GM12878 (cell line): Measurements from ENCODE around the gene MAGI1. TPM values are rescaled to one million over a fixed set of nuclear protein-coding genes. Genes with fewer than 3 reads are reported as not detected.

Experiments
- ATAC-seq: fragments of 200-7000 bp; cut with Tn5 transposase; 3 replicates; pipeline ENCODE4 v1.9.1; 2020; ENCODE audit warnings: mild to moderate bottlenecking, moderate library complexity
- BruUV-seq: library from RNA; stranded (reverse); fragments of 400-500 nt; replicated peaks from 2 replicates; lab custom pipeline; 2021; lab: Mats Ljungman, UMichigan
- CTCF ChIA-PET: fragments of 300-600 bp; sonication (Branson Sonifier 250); formaldehyde crosslinking; extraction: SDS; loops from one replicate; lab custom pipeline; 2021; ENCODE audit warnings: inconsistent platforms; lab: Yijun Ruan, JAX
- POLR2A ChIA-PET: fragments of 350-600 bp; formaldehyde crosslinking; extraction: SDS; loops from one replicate; lab custom pipeline; 2021; ENCODE audit warnings: inconsistent platforms; lab: Charles Lee
- RAD21 ChIA-PET: fragments of 300-600 bp; sonication (Branson Sonifier 250); formaldehyde crosslinking; loops from one replicate; lab custom pipeline; 2023; ENCODE audit warnings: antibody characterized with exemption; ENCODE audit not compliant: unreplicated experiment; lab: Charles Lee
- SMC1A ChIA-PET: fragments of 300-600 bp; sonication (Branson Sonifier 250); formaldehyde crosslinking; loops from one replicate; lab custom pipeline; 2023; ENCODE audit not compliant: unreplicated experiment, uncharacterized antibody; lab: Charles Lee
- DNase-seq: peaks from one replicate; pipeline ENCODE4 v3.0.0-alpha.2; 2011; ENCODE audit warnings: low read depth, low spot score
- FAIRE-seq: peaks from 3 replicates; lab custom pipeline; 2011; peaks lifted over from hg19 to GRCh38; lab: Jason Lieb, UNC
- H2AFZ ChIP-seq: 2 replicates; pipeline ENCODE4 v1.6.0; 2011; ENCODE audit warnings: low read depth, low read length, control low read depth; ENCODE audit not compliant: control insufficient read depth
- H3K27ac ChIP-seq: 2 replicates; pipeline ENCODE4 v1.5.1; 2011; ENCODE audit warnings: control low read depth; ENCODE audit not compliant: control insufficient read depth, insufficient read depth
- H3K27me3 ChIP-seq, 2 experiments: replicated peaks in 1 of 2; 2 replicates each; pipeline versions ENCODE4 v1.6.0 to v1.6.1; 2011; ENCODE audit warnings: low read length in 1 of 2; ENCODE audit not compliant: control insufficient read depth in 2 of 2, insufficient read depth in 2 of 2
- H3K36me3 ChIP-seq, 2 experiments: 2 replicates each; pipeline ENCODE4 v1.5.1; 2011; ENCODE audit warnings: low read length in 1 of 2; ENCODE audit not compliant: control insufficient read depth in 2 of 2, insufficient read depth in 2 of 2
- H3K4me1 ChIP-seq: 2 replicates; pipeline ENCODE4 v1.6.1; 2011; ENCODE audit warnings: mild to moderate bottlenecking, low read length, moderate library complexity, mixed read lengths; ENCODE audit not compliant: control insufficient read depth, insufficient read depth
- H3K4me2 ChIP-seq: 2 replicates; pipeline ENCODE4 v1.6.0; 2011; ENCODE audit warnings: control low read depth; ENCODE audit not compliant: control insufficient read depth, insufficient read depth
- H3K4me3 ChIP-seq: fragments of 200-600 bp; sonication (generic); 2 replicates; pipeline ENCODE4 v1.5.1; 2016
- H3K79me2 ChIP-seq: 2 replicates; pipeline ENCODE4 v1.6.0; 2011; ENCODE audit warnings: low read length; ENCODE audit not compliant: control insufficient read depth, insufficient read depth
- H3K9ac ChIP-seq: 2 replicates; pipeline ENCODE4 v1.8.0; 2011; ENCODE audit warnings: low read length, control low read depth, mixed read lengths; ENCODE audit not compliant: control insufficient read depth, insufficient read depth
- H3K9me3 ChIP-seq: replicated peaks from 3 replicates; pipeline ENCODE4 v1.5.1; 2011; ENCODE audit warnings: mild to moderate bottlenecking, low read length; ENCODE audit not compliant: control insufficient read depth, insufficient read depth
- H4K20me1 ChIP-seq: 2 replicates; pipeline ENCODE4 v1.6.0; 2011; ENCODE audit not compliant: control insufficient read depth, insufficient read depth
- ASH2L ChIP-seq: fragments of 300-600, 200-600 bp; sonication (generic); IDR thresholded peaks from 2 replicates; pipeline ENCODE4 v1.6.1; 2017; ENCODE audit warnings: low read depth, mild to moderate bottlenecking, borderline replicate concordance
- CBX3 ChIP-seq: fragments of 200-600 bp; sonication (generic); IDR thresholded peaks from 2 replicates; pipeline ENCODE4 v1.6.1; 2016; ENCODE audit warnings: low read depth, borderline replicate concordance
- ESRRA ChIP-seq: IDR thresholded peaks from 2 replicates; pipeline ENCODE4 v1.6.1; 2012; ENCODE audit warnings: mild to moderate bottlenecking, low read length, improper control_type of control experiment
- ETV6 ChIP-seq, 2 experiments: fragments of 450-650 bp in 1 of 2; IDR thresholded peaks in 1 of 2; conservative IDR thresholded peaks in 1 of 2; 2 replicates each; pipeline ENCODE4 v1.6.1; 2014; ENCODE audit warnings: antibody characterized with exemption in 1 of 2, borderline replicate concordance in 1 of 2, low read depth in 1 of 2, mild to moderate bottlenecking in 1 of 2, moderate library complexity in 1 of 2
- HDGF ChIP-seq: fragments of 450-650 bp; IDR thresholded peaks from 2 replicates; pipeline ENCODE4 v1.6.1; 2016; ENCODE audit warnings: antibody characterized with exemption
- IRF4 ChIP-seq: IDR thresholded peaks from 2 replicates; pipeline ENCODE4 v1.6.1; 2011; ENCODE audit warnings: low read depth, low read length
- MEF2B ChIP-seq: fragments of 450-650 bp; IDR thresholded peaks from 2 replicates; pipeline ENCODE4 v1.6.1; 2018; ENCODE audit warnings: mild to moderate bottlenecking, moderate library complexity; ENCODE audit not compliant: partially characterized antibody, poor library complexity, severe bottlenecking
- NR2C2 ChIP-seq: IDR thresholded peaks from 2 replicates; pipeline ENCODE4 v1.6.1; 2011; ENCODE audit warnings: borderline replicate concordance, low read depth; ENCODE audit not compliant: control insufficient read depth, insufficient read length
- POLR2AphosphoS2 ChIP-seq: IDR thresholded peaks from 2 replicates; pipeline ENCODE4 v1.6.1; 2011; ENCODE audit warnings: low read depth, mild to moderate bottlenecking, low read length, improper control_type of control experiment, moderate library complexity
- SMC3 ChIP-seq: IDR thresholded peaks from 2 replicates; pipeline ENCODE4 v1.6.1; 2011; ENCODE audit warnings: low read length, improper control_type of control experiment, borderline replicate concordance
- SREBF2 ChIP-seq: IDR thresholded peaks from 2 replicates; pipeline ENCODE4 v1.6.1; 2012; ENCODE audit warnings: mild to moderate bottlenecking, low read length
- SUZ12 ChIP-seq: fragments of 200-600 bp; sonication (generic); IDR thresholded peaks from one replicate; pipeline ENCODE4 v1.6.1; 2018; ENCODE audit warnings: antibody characterized with exemption, mild to moderate bottlenecking; ENCODE audit not compliant: unreplicated experiment
- TBL1XR1 ChIP-seq: IDR thresholded peaks from 2 replicates; pipeline ENCODE4 v1.6.1; 2012; ENCODE audit warnings: low read depth, low read length, improper control_type of control experiment
- TCF12 ChIP-seq: IDR thresholded peaks from 2 replicates; pipeline ENCODE4 v1.6.1; 2011; ENCODE audit warnings: low read depth, mild to moderate bottlenecking, low read length
- TCF7 ChIP-seq: IDR thresholded peaks from 2 replicates; pipeline ENCODE4 v1.6.1; 2014; ENCODE audit warnings: antibody characterized with exemption, borderline replicate concordance
- WRNIP1 ChIP-seq: IDR thresholded peaks from 2 replicates; pipeline ENCODE4 v1.6.1; 2011; ENCODE audit warnings: low read depth, low read length, improper control_type of control experiment, borderline replicate concordance
- ZNF384 ChIP-seq: IDR thresholded peaks from 2 replicates; pipeline ENCODE4 v1.6.1; 2012; ENCODE audit warnings: low read depth, mild to moderate bottlenecking, low read length, improper control_type of control experiment, borderline replicate concordance
- WGBS: methylation state at CpG from one replicate; pipeline ENCODE4 v1.1.6; 2016; ENCODE audit warnings: low lambda C conversion rate; ENCODE audit not compliant: insufficient replicate concordance, insufficient coverage; ENCODE audit errors: missing lambda C conversion rate; 5-methylcytosine and 5-hydroxymethylcytosine counted together
- in situ Hi-C: fragments of 300-500 bp; cut with MboI; formaldehyde crosslinking; loops from 9 replicates; pipeline ENCODE4 v1.14.3; 2018; ENCODE audit warnings: mixed read lengths
- intact Hi-C: fragments of 100-400 bp; cut with micrococcal nuclease; formaldehyde crosslinking; loops from one replicate; pipeline ENCODE4 v1.14.2; 2022; ENCODE audit not compliant: unreplicated experiment
- polyA plus RNA-seq, 11 experiments: library from polyadenylated mRNA; depleted of rRNA in 4 of 11; unstranded in 6 of 11; stranded (reverse) in 5 of 11; fragments of >200 nt; fragmentation: Nextera tagmentation in 4 of 11; fragmentation: Illumina TruSeq in 1 of 11; extraction: Ambion mirVana in 4 of 11; extraction: Trizol in 1 of 11; gene quantifications; 1 replicate in 1 of 11; 2 replicates in 10 of 11; pipeline versions ENCODE4 v1.2.1 to v1.2.3, GENCODE V29; 2011 to 2016; ENCODE audit warnings: inconsistent platforms in 2 of 11, missing spikeins in 2 of 11, low read depth in 1 of 11
- total RNA-seq, 4 experiments: library from RNA; depleted of rRNA in 3 of 4; stranded (reverse); fragments of >200 nt in 3 of 4; fragmentation: Illumina TruSeq in 1 of 4; extraction: Trizol in 1 of 4; gene quantifications; 2 replicates each; pipeline versions ENCODE4 v1.2.1 to v1.2.3, GENCODE V29; 2013 to 2021
- TF ChIP-seq, protein P1 (sequence below): IDR thresholded peaks from 2 replicates; pipeline ENCODE4 v1.6.1; 2011; ENCODE audit warnings: borderline replicate concordance, low read depth, mild to moderate bottlenecking, moderate library complexity, mixed read lengths, low read length; ENCODE audit not compliant: insufficient read depth; ENCODE audit errors: extremely low read length

MAGI1 gene
- total and polyA plus RNA-seq, 10 of the 15 experiments (the other 5 are each of a cell fraction or from before 2014, with no cell fraction given), result 0.02 to 3.3 (median 0.29) TPM; not detected in 1

DNA sequence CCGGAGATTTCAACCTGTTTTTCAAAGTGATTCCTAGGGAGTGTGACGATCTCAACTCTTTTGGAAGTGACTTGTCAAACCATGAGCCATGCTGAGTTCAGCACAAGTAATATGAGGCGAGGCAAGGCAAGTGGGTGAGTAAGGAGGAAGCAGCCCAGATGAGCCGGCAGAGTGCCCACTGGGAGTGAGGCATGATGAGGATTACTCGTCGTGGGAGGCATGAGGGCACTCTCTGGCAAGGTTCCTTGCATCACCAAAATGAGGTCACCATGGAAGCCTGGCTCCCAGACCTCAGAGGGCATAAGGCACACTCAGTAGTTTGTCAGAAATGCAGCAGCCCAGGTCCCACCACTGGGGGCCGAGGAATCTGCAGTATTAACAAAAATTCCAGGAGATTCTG is 636.1 kb downstream of the MAGI1 start (continued):
- TF ChIP-seq TCF12, result no peak

DNA sequence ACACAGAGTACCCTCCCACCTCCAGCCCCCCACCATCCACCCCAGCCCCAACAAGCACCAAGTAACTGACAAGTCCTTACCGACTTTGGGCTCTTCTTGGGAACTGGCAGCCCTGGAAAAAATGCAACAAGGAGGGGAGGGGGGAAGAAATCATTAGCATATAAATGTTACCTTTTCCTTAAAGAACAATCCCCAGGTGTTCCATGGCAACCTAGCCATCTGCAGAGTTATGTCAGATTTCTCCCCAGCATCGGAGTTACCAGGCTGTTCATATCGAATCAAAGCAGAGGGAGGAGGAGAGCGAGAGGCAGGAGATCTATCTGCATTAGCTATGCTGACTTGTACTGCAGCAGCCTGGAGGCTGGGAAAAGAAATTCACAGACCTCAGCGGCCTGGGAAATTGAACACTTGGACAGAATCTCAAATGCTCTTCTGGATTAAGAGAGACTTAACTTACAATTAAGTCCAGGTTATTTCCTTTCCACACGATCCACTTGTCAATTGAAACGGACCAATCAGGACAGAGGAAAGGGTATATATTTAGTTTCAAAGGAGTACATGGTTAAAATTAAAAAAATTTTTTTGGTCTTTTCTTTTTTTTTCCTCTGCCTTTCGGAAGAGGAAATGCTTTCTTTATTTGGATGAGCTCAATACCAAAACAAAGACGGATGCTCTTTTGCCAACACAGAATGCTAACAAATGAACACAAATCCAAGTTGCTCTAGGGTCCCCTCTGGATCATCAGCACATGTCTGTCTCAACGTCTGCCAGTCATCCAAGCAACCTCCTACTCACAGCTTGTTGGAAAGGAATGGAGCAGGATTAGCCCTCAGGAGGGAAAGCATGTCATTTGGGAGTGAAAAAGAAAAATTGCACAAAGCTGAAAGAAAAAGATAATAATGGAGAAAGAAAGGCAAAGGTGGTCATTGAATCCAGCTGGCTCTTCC is 637.1 kb downstream of the MAGI1 start:
- Histone ChIP-seq H2AFZ (no peak overlapping the region), H4K20me1 (no peaks in the 10 kb centered on the region), H3K79me2 (no peaks in the 10 kb centered on the region), H3K4me2 (no peak overlapping the region), H3K4me3 (no peak overlapping the region), H3K9me3 (no peaks in the 10 kb centered on the region)
- ATAC-seq, result no peak
- intact Hi-C loops (no loop called here), in situ Hi-C loops (no loop called here)
- POLR2A ChIA-PET, result no interaction called here
- TF ChIP-seq IRF4 (no peak), ESRRA (no peak), TCF7 (no peak), SREBF2 (no peak), ASH2L (no peak), TBL1XR1 (no peak), HDGF (no peak), WRNIP1 (no peak), CBX3 (no peak), SUZ12 (no peak), ETV6 (conservative IDR thresholded peaks at IDR 0.05 in 1 of 2, IDR thresholded peaks at IDR 0.05 in 1 of 2; ENCODE audit: borderline replicate concordance in 1 of 2, low read depth in 1 of 2) (no peak), NR2C2 (no peak), ZNF384 (no peak), POLR2AphosphoS2 (no peak), SMC3 (no peak), MEF2B (no peak)
- TF ChIP-seq, protein P1, sequence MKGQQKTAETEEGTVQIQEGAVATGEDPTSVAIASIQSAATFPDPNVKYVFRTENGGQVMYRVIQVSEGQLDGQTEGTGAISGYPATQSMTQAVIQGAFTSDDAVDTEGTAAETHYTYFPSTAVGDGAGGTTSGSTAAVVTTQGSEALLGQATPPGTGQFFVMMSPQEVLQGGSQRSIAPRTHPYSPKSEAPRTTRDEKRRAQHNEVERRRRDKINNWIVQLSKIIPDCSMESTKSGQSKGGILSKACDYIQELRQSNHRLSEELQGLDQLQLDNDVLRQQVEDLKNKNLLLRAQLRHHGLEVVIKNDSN, result no peak
- TF ChIP-seq, all 136 proteins: peak for 0
- Histone ChIP-seq H3K27ac (no peak overlapping the region), H3K36me3 (no peaks in the 10 kb centered on the region), H3K27me3 (no peaks in the 10 kb centered on the region), H3K9ac (no peak overlapping the region), H3K4me1 (no peaks in the 10 kb centered on the region)
- 21% methylated on average over 10 of the region's 10 CpGs for WGBS
- FAIRE-seq (no peak), DNase-seq (no peak)
- CTCF ChIA-PET, result no interaction called here
- no TSS peak for BruUV-seq
- RAD21 ChIA-PET, result no interaction called here
- SMC1A ChIA-PET, result no interaction called here
